Fibroblast of skin of right biceps (primary cell): Measurements from ENCODE around the gene TTC27.
A peak's percentile ranks its signal among the peaks of the same experiment; 100 is the strongest.
"Not testable (repeated sequence)": the region's sequence is repeated elsewhere in the genome, so short reads cannot be mapped to it uniquely, and the experiment has no call there.

ENCODE experiments used
- DNase-seq: peaks from one replicate; pipeline ENCODE4 v3.0.0-alpha.2; 2013

The TTC27 gene

GRCh38 chr2:32862269-32863055, 234.6 kb downstream of the TTC27 start:
- no peak for DNase-seq

- no peak for DNase-seq
Observed at GRCh38 chr2:32863326-32863725, 235.5 kb downstream of the TTC27 start.

- peak; percentile 56 for DNase-seq
Observed at GRCh38 chr2:32863803-32864202, 236.0 kb downstream of the TTC27 start.

GRCh38 chr2:32864334-32865111, 236.7 kb downstream of the TTC27 start:
- DNase-seq: peak; percentile 86

GRCh38 chr2:32865399-32866068, 237.7 kb downstream of the TTC27 start:
- DNase-seq: peak; percentile 97

GRCh38 chr2:32866462-32866861, 238.6 kb downstream of the TTC27 start:
- DNase-seq: not testable (repeated sequence)
